Measurements from ENCODE around the gene ETV3.

The ETV3 gene

DNA sequence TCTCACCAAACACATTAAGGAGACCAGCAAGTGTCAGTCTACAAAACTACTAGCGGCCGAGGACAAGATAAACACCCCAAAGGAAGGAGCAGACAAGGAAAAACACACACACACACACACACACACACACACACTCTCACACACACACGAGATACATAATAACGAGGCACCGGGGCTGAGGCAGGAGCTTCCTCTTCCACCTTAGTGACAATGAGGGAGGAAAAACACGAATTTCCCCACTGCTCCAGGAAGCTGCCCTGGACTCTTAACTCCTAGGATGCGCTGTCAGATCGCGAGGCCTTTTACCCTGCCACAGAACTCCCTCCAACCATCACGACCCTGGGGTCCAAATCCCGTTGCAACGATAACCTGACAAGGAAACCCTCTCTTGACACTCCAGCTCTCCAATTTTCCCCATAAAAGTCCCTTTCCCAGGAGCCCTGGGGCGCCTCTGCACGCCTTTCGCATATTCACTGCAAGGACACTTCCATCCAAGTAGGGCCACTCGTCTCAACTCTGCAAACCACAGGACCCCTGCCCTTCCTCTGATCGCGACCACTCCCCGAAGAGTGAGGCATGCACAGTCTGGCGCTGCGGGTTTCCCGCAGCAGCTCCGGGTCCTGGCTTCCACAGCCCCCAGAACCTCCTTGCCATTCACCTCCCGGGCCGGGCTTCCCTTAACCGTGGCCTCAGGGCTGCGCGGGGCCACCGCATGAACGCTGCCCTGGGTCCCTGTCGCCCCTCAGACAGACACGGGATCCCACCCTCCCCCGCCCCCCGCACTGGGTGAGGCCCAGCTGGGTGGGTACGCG is 581 bp downstream of the ETV3 start:
- no peak for DNase-seq (ENCODE audit: low spot score)

- no peak for DNase-seq (ENCODE audit: low spot score)
Measured at GRCh38 chr1:157137046-157137407, 1.2 kb downstream of the ETV3 start.

- no peak for DNase-seq (ENCODE audit: low spot score)
Measured at GRCh38 chr1:157136133-157136532, 2.1 kb downstream of the ETV3 start.

GRCh38 chr1:157135646-157136045 is 2.5 kb downstream of the ETV3 start:
- no peak for DNase-seq (ENCODE audit: low spot score)

GRCh38 chr1:157135070-157135469 is 3.1 kb downstream of the ETV3 start:
- DNase-seq (ENCODE audit: low spot score): no peak

DNA sequence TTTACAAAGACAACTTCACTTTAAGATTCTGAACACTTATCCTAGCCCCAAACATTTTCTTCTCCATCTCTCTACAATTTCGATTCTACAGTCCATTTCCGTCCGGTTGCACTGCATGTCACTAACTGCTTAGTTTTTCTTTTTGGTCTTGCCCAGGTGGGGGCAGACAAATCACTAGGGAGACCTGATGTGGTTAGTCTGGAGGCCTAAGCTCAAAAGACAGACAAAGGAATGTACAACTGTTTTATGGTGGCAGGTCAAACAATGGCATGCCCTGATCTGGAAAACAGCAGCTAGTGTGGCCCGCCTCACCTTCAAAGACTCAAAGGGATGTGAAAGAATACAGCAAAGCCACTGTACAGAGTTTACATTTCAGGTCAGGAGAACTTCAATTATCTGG is 3.8 kb downstream of the ETV3 start:
- DNase-seq (ENCODE audit: low spot score): no peak

DNA sequence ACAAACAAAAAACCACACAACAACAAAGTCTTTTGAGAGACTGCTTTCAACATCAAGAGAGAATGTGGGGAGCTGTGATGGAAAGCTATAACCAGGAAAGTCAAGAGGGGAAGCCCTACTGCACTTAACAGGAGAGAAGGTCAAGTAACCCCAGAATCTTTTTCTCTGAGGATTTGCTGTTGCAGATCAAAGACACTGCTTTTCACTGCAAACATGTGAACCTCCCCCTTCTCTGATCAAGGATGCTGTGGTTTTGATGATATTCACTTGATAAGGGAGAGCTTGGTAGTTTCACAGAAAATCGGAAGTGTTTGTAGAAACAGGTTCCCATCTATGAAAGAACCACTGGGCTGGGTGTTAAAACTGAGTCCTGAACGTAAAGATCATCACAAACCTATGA is 4.8 kb downstream of the ETV3 start:
- DNase-seq (ENCODE audit: low spot score): no peak

DNA sequence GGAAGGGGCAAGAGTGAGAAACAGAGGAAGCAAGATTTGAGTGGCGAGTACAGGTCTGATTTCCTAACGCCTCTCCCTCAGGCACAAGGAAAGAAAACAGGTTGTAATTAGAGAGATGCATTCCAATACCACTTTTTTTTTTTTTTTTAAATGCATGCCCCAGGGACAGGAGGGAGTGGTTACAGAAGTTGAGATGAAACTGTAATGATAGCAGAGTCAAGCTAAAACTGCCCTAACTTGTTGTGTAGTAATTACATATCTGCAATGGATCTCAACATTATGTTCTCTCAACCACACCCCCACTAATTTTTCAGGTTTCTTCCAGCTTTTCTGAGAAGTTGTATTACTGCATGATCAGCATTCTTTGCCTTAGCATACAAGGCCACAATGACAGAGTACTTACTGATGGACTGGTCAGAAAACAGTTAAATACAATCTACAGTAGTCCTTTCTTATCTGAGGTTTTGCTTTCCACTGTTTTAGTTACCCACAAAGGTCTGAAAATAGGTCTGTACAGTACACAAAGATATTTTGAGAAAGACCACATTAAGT is 5.5 kb downstream of the ETV3 start:
- DNase-seq (ENCODE audit: low spot score): no peak

- DNase-seq (ENCODE audit: low spot score): no peak
Measured at GRCh38 chr1:157132111-157132510, 6.1 kb downstream of the ETV3 start.

- DNase-seq (ENCODE audit: low spot score): no peak
Measured at GRCh38 chr1:157131281-157131680, 6.9 kb downstream of the ETV3 start.

DNA sequence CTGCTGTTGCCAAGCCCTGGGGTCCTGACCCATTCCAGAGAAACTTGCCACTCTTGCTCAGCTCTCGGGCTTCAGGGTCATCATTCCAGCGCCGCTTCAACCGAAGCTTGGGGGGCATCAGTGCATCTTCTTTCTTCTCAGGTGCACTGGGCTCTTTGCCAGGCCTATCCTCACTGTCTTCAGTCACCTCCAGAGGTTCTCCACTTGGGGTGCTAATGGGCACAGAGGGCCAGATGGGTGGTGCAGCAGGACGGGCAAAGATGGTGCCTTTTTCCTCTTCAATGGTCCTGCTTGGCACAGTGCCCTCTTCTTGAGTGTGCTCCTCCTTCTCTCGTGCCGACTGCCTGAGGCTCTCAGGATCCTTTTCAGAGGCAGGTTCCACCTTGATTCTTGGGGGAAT is 13.3 kb downstream of the ETV3 start:
- no peak for DNase-seq (ENCODE audit: low spot score)

DNA sequence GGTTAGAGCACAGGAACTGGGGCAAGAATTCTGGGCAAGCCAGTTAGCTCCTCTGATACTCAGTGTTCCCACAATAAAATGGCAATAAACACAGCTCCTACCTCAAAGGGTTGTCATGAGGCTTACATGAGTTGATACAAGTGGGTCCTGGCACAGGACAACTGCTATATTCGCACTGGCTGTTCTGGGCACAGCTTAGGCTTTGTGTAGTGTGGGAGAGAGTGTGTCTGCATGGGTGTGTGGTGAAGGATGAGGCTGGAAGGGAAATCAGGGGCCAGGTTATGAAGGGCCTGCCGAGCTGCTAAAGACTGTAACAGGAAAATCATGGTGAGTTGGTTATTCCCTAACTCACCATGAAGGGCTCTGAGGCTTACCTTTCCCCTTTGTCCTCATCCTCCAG is 18.7 kb downstream of the ETV3 start:
- DNase-seq (ENCODE audit: low spot score): no peak

GRCh38 chr1:157119008-157119407 is 19.2 kb downstream of the ETV3 start:
- no peak for DNase-seq (ENCODE audit: low spot score)

- no peak for DNase-seq (ENCODE audit: low spot score)
Measured at GRCh38 chr1:157117527-157118057, 20.6 kb downstream of the ETV3 start.

DNA sequence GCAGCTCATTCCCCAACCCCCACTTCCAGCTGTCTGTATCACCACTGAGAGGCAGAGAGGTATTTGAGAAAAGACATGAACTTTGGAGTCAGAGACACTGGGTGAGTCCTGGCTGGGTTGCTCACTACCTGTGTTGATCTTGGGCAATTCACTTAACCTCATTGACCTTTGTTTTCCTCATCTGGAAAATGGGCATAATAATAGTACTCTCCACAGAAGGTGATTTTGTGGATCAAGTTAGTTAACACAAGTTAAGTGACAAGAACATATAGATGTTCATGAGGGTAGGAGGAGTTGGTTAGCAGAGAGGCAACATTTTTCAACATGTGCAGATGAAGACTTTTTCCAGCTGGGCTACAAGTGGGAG is 21.5 kb downstream of the ETV3 start:
- no peak for DNase-seq (ENCODE audit: low spot score)

GRCh38 chr1:157115851-157116736 is 22.1 kb downstream of the ETV3 start:
- no peak for DNase-seq (ENCODE audit: low spot score)

DNA sequence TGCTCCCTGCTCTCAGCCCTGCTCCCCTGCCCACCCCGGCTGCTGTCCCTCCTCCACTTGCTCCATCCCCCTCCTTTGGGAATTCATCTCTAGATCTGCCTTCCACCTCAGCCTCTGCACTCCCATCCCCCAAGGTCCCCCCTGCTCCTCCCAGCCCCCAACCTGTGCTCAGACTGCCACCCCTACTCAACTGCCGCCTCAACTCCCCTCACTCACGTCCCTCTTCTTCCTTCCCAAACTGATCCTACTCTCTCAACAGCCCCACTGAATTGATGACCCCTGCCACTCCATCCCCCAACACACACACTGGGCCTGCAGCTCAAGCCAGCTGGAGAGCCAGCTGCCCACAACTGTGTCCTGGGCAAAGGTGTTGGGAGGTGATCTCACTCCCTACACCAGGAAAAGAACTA is 22.8 kb downstream of the ETV3 start:
- no peak for DNase-seq (ENCODE audit: low spot score)

- no peak for DNase-seq (ENCODE audit: low spot score)
Measured at GRCh38 chr1:157114183-157115121, 23.7 kb downstream of the ETV3 start.

GRCh38 chr1:157113631-157114030 is 24.6 kb downstream of the ETV3 start:
- DNase-seq (ENCODE audit: low spot score): no peak

DNA sequence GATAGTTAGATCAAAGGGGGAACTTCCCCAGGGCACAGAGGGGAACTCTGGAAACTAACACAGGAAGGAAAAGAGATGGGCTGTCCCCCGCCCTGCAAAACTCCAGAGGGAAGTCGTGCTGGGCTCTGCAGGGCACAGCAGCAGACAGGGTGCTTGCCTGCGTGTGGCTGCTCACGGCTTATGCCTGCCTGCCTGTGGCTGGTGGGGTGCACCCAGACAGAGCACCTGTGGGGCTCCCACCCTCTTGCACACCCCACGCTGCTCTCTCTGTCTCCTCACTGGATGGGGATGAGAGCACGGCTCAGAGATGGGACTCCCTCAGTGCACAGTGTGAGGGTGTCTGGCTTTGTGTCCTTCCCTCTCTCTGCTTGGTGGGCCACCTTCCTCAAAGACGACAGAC is 25.1 kb downstream of the ETV3 start:
- DNase-seq (ENCODE audit: low spot score): no peak

- no peak for DNase-seq (ENCODE audit: low spot score)
Measured at GRCh38 chr1:157112186-157112867, 25.9 kb downstream of the ETV3 start.

Measured in kidney capillary endothelial cell (primary cell).